HG03565 (cell line): ENCODE measurements around the gene TWF2.

Experiments
- ATAC-seq: cut with Tn5 transposase; IDR thresholded peaks from one replicate; pipeline ENCODE4 v1.9.1; 2021; ENCODE audit warnings: mild to moderate bottlenecking, moderate library complexity; ENCODE audit not compliant: unreplicated experiment

Gene TWF2

GRCh38 chr3:52238193-52238760 is 681 bp downstream of the TWF2 start:
- no peak for ATAC-seq

GRCh38 chr3:52237657-52238172 is 1.2 kb downstream of the TWF2 start:
- no peak for ATAC-seq

- ATAC-seq: no peak
Measured at GRCh38 chr3:52237006-52237656, 1.8 kb downstream of the TWF2 start.

GRCh38 chr3:52236424-52236886 is 2.5 kb downstream of the TWF2 start:
- no peak for ATAC-seq

- ATAC-seq: no peak
Measured at GRCh38 chr3:52234516-52235447, 4.2 kb downstream of the TWF2 start.

GRCh38 chr3:52233968-52234367 is 5.0 kb downstream of the TWF2 start:
- no peak for ATAC-seq

GRCh38 chr3:52233108-52233591 is 5.8 kb downstream of the TWF2 start:
- ATAC-seq: no peak

- no peak for ATAC-seq
Measured at GRCh38 chr3:52232279-52233107, 6.5 kb downstream of the TWF2 start.

GRCh38 chr3:52231502-52232278 is 7.3 kb downstream of the TWF2 start:
- no peak for ATAC-seq

GRCh38 chr3:52230889-52231499 is 8.0 kb downstream of the TWF2 start:
- no peak for ATAC-seq

- no peak for ATAC-seq
Measured at GRCh38 chr3:52230461-52230860, 8.5 kb downstream of the TWF2 start.

GRCh38 chr3:52229656-52230055 is 9.3 kb downstream of the TWF2 start:
- no peak for ATAC-seq

- no peak for ATAC-seq
Measured at GRCh38 chr3:52228751-52229291, 10.1 kb downstream of the TWF2 start.

GRCh38 chr3:52228266-52228665 is 10.7 kb downstream of the TWF2 start:
- no peak for ATAC-seq

GRCh38 chr3:52227766-52228165 is 11.2 kb downstream of the TWF2 start:
- ATAC-seq: no peak

- ATAC-seq: no peak
Measured at GRCh38 chr3:52227117-52227516, 11.8 kb downstream of the TWF2 start.

- no peak for ATAC-seq
Measured at GRCh38 chr3:52226229-52226817, 12.6 kb downstream of the TWF2 start.

GRCh38 chr3:52225452-52226228 is 13.3 kb downstream of the TWF2 start, which contains the start of gene TLR9:
TLR9 (minus strand) TSS chr3:52225645; CDS start chr3:52225529, 116 bp downstream.
- ATAC-seq: peak; percentile 85
